GM18507 (cell line): ENCODE data around the gene CDC5L.
"Not testable (repeated sequence)": the region's sequence is repeated elsewhere in the genome, so short reads cannot be mapped to it uniquely, and the experiment has no call there.

ENCODE experiments used
- DNase-seq: peaks from one replicate; pipeline ENCODE4 v3.0.0; 2011; ENCODE audit warnings: low read depth; ENCODE audit not compliant: insufficient read length; ENCODE audit errors: extremely low spot score
- FAIRE-seq: peaks from 2 replicates; lab custom pipeline; 2011; peaks lifted over from hg19 to GRCh38; lab: Jason Lieb, UNC

CDC5L gene

DNA sequence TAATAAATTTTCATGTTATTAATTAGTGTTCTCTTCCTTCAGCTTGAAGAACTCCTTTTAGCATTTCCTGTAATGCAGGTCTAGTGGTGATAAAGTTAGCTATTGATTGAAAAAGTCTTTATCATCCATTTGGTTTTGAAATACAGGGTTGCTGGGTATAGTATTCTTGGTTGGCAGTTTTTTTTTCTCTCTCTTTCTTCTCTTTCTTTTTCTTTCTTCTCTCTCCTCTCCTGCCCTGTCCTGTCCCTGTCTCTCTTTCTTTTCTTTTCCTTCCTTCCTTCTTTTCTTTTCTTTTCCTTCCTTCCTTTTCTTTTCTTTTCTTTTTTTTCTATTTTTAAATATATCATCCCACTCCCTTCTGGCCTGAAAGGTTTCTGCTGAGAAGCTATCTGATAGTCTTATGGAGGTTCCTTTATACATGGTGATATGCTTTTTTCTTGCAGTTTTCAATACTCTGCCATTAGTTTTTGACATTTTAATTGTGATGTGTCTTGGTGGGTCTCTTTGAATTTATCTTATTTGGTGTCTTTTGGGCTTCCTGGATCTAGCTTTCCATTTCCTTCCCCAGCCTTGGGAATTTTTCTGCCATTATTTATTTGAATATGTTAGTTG is 55.4 kb downstream of the CDC5L start:
- no peak for DNase-seq
- no peak for FAIRE-seq

DNA sequence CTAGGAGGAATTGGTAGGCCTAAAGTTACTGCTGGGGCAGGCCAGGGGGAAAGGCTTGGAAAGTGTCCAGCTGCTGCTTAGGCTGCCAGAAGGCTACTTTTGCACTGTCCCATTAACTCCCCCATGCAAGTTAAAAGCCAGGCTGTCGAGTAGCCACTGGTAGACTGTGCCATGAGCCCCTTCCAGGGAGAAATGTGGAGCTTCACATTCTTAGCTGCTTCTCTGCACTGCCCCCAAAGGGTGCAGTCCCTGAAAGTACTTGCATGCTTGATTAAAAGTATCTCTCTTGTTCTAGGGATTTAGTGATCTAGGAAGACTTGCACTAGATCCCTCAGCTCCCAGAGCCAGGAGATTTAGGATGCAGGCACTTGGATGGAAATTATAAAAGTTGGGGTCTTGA is 57.3 kb downstream of the CDC5L start:
- FAIRE-seq: no peak

GRCh38 chr6:44446626-44447300 is 59.3 kb downstream of the CDC5L start:
- DNase-seq (no peak), FAIRE-seq (no peak)

More for the DNA sequence above, 57.3 kb downstream of the CDC5L start:
- DNase-seq: no peak

GRCh38 chr6:44449181-44449580 is 61.7 kb downstream of the CDC5L start:
- not testable (repeated sequence) for FAIRE-seq

DNA sequence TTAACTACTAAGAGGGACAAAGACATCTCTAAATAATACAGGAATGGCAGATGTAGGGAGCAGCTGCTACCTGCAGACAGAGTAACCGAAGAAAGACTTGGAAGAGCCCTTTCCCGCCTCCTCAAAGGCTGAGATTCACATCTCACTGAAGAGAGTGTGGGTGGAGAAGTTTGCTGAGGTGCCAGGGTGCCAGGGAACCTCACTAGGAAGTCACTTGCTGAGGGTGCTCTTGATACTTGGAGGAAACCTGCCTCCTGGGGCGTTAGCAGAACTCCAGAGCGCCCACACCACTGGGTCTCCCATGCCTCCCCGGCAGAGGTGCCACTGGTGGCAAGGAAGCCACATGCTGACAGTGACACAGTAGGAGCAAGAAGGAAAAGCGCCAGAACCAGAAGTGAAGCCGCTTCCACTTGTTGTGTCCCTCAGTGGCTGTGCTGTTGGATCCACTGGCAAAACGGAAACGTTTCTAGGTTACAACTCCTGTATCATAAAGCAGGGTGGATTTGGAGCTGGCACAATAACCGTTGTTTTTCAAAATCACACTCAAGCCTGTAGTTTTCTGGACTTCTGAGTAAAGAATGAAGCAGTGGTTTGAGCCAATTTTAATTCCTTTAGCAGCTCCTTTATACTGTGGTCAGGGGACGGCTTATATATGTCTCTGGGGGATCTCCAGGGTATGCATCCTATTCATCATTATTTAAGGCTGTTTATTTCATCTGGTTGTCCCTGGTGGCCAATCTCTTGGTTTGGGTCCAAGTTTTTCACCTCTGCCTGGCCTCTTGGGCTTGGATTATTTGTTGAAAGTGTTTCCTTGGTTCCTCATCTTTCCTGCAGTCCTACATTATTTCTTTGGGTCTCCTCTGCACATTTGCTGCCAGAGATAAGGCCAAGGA is 64.5 kb downstream of the CDC5L start:
- DNase-seq (no peak), FAIRE-seq (no peak)

More at GRCh38 chr6:44449181-44449580, 61.7 kb downstream of the CDC5L start:
- not testable (repeated sequence) for DNase-seq

- no peak for DNase-seq
- no peak for FAIRE-seq
Observed at GRCh38 chr6:44452725-44453124, 65.2 kb downstream of the CDC5L start.

- FAIRE-seq (no peak), DNase-seq (no peak)
Observed at GRCh38 chr6:44453146-44453545, 65.6 kb downstream of the CDC5L start.

- FAIRE-seq (no peak), DNase-seq (no peak)
Observed at GRCh38 chr6:44454198-44454597, 66.7 kb downstream of the CDC5L start.

DNA sequence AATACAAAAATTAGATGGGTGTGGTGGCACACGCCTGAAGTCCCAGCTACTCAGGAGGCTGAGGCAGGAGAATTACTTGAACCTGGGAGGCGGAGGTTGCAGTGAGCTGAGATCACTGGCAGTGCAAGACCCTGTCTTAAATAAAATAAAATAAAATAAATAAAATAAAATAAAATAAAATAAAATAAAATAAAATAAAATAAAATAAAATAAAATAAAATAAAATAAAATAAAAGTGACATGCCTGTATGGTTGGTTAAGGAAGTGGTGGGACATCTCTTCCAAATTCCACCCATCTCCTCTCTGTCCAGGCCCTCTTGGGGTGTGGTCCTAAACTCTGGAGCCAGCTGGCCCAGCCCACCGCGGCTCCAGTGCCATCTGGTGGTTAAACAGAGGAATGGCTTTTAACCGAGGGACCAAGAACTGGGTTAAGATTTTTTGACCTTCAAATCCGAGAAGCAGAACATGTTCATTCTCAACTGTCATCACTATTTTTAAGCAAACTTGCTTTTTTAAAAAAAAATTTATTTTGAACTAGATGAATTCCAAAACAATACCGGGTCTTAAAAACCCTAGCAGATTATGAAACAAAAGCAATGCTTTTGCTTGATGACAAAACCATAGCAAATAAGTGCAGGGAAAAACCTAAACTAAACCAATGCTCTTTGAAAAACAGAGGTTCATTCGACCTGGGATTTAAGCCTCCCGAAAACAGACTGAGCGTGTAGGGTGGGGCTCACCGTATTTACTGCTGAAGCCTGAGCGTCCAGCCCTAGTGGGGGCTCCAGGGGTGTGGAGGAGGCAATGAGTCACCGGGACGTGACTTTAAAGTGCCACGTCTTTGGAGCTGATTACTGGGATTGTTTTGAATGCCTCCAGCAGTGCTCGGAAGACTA is 68.8 kb downstream of the CDC5L start:
- DNase-seq (peak; percentile 62), FAIRE-seq (peak; percentile 51)

- FAIRE-seq (no peak), DNase-seq (no peak)
Observed at GRCh38 chr6:44456966-44457292, 69.4 kb downstream of the CDC5L start.

DNA sequence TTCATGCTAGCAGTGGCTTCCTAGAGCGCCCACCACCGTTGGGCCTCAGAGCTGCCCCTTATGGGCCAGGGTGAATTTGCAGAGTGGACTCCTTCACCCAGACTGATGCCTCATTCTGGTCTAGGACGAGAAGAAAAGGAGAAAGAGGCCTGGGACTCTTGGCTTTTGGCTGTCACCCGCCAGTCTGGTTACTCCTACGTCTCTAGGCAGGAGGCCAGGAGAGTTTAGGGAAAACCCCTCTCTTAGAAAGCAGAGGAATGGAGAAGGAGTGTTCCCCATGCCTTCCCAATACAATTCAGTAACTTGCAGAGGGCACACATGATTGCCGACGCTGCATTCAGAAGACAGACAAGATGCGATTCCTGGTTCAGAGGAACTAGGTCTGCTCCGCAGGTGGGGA is 70.1 kb downstream of the CDC5L start:
- DNase-seq (no peak), FAIRE-seq (no peak)

- FAIRE-seq (no peak), DNase-seq (no peak)
Observed at GRCh38 chr6:44458551-44458950, 71.0 kb downstream of the CDC5L start.

DNA sequence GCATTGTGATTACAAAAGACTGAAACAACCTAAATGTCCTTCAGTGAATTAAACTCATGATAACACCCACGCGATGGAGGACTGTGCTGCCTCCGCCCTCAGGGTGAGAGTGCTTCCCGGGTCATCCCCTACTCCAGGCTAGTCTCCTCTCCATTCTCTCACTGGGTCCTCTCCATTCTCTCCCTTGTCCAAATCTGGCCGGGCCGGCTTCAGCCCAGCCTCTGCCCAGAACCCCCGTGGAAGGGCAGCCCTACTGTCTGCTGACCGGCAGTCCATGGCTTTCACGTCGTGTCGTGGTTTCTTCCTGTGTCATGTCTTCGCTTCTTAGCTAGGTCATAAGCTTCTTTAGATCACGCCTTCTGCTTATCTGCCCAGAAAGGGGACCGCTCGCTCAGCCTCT is 74.8 kb downstream of the CDC5L start:
- DNase-seq: no peak
- FAIRE-seq: no peak

GRCh38 chr6:44462797-44463727 is 75.6 kb downstream of the CDC5L start:
- DNase-seq (no peak), FAIRE-seq (no peak)

GRCh38 chr6:44463728-44464450 is 76.4 kb downstream of the CDC5L start:
- no peak for FAIRE-seq
- DNase-seq: no peak

DNA sequence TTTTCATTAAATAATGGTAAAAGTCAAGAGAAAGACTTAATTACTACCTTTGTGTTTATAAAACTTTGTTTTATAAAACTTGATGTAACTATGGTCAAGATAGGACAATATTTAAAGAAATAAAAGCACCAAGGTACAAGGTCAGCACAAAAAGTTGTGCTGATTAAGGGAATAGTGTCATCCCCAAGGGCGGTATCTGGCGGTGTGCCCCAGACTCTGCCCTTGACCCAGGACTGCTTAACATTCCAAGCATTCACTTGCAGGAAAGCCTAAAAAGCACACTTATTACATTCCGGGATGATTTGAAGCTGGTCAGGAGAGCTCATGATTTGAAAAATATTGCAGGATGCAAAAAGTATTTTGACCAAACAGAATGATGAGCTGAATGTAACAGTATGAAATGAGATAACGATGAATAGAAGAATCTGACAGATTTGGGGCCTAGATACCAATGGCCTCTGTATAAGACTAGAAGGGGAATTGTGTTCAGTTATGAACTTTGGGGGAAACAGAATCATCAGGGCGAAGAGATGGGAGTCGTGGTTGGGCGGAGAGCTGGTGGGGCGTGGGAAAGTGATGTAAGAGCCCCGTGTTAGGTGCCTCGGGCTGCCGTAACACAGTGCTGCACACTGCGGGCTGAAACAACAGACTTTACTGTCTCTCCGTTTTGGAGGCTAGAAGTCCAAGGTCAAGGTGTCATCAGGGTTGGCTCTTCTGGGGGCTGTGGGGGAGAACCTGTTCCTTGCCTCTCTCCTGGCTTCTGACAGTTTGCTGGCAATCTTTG is 77.2 kb downstream of the CDC5L start:
- no peak for FAIRE-seq
- DNase-seq: no peak

- no peak for DNase-seq
- FAIRE-seq: no peak
Observed at GRCh38 chr6:44466955-44467354, 79.4 kb downstream of the CDC5L start.
